ENCODE data around the gene PDE3A. TPM values are rescaled to one million over a fixed set of nuclear protein-coding genes. Genes with fewer than 3 reads are reported as not detected.

The PDE3A gene
- total RNA-seq, 1 donor from 2014 or later = 1.3 TPM

DNA sequence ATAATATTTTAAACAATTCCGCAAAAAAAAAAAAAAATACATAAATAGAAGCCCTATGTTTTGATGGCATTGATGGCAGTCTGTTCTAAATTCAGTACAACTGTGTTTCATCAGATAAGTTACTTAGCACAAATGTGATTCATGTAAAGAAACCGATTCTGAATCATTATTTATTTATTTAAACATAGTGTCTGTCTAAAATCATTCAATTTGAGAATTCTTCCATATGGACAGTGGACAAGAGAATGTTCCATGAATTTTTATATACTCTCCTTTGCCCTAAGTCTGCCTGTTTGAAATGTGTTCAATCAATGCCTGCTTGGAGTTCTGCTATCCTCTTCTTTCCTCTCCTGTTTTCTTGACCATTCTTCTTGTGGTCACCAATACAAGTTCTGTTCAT, 126.5 kb downstream of the PDE3A start:
- H3K4me1 Mint-ChIP-seq (ENCODE audit: low read depth, unreplicated experiment) = peaks cover 3% of the 10 kb centered on the region
- TF ChIP-seq CTCF (IDR thresholded peaks at IDR 0.05; ENCODE audit: partially characterized antibody, unreplicated experiment) = no peak
- H3K9me3 Mint-ChIP-seq (ENCODE audit: unreplicated experiment) = no peaks in the 10 kb centered on the region
- H3K4me3 Mint-ChIP-seq (ENCODE audit: unreplicated experiment) = no peak overlapping the region
- H3K36me3 Mint-ChIP-seq (ENCODE audit: unreplicated experiment) = no peaks in the 10 kb centered on the region
- DNase-seq = no peak
- H3K27ac Mint-ChIP-seq (ENCODE audit: unreplicated experiment) = no peak overlapping the region
- H3K27me3 Mint-ChIP-seq (ENCODE audit: unreplicated experiment) = no peaks in the 10 kb centered on the region

- H3K27me3 Mint-ChIP-seq (ENCODE audit: unreplicated experiment) = no peaks in the 10 kb centered on the region
- DNase-seq = no peak
- H3K4me1 Mint-ChIP-seq (ENCODE audit: low read depth, unreplicated experiment) = no peaks in the 10 kb centered on the region
- TF ChIP-seq CTCF (IDR thresholded peaks at IDR 0.05; ENCODE audit: partially characterized antibody, unreplicated experiment) = no peak
- no peak overlapping the region for H3K4me3 Mint-ChIP-seq (ENCODE audit: unreplicated experiment)
- no peaks in the 10 kb centered on the region for H3K36me3 Mint-ChIP-seq (ENCODE audit: unreplicated experiment)
- no peaks in the 10 kb centered on the region for H3K9me3 Mint-ChIP-seq (ENCODE audit: unreplicated experiment)
- H3K27ac Mint-ChIP-seq (ENCODE audit: unreplicated experiment) = no peak overlapping the region
Observed at GRCh38 chr12:20495997-20496396, 127.7 kb downstream of the PDE3A start.

- H3K27ac Mint-ChIP-seq (ENCODE audit: unreplicated experiment) = no peak overlapping the region
- no peaks in the 10 kb centered on the region for H3K4me1 Mint-ChIP-seq (ENCODE audit: low read depth, unreplicated experiment)
- no peak for DNase-seq
- H3K4me3 Mint-ChIP-seq (ENCODE audit: unreplicated experiment) = no peak overlapping the region
- no peaks in the 10 kb centered on the region for H3K27me3 Mint-ChIP-seq (ENCODE audit: unreplicated experiment)
- no peak for TF ChIP-seq CTCF (IDR thresholded peaks at IDR 0.05; ENCODE audit: partially characterized antibody, unreplicated experiment)
- no peaks in the 10 kb centered on the region for H3K9me3 Mint-ChIP-seq (ENCODE audit: unreplicated experiment)
- no peaks in the 10 kb centered on the region for H3K36me3 Mint-ChIP-seq (ENCODE audit: unreplicated experiment)
Observed at GRCh38 chr12:20497707-20498106, 129.4 kb downstream of the PDE3A start.

- Mint-ChIP-seq H3K36me3 (ENCODE audit: unreplicated experiment) (no peaks in the 10 kb centered on the region), H3K4me3 (ENCODE audit: unreplicated experiment) (no peak overlapping the region), H3K27ac (ENCODE audit: unreplicated experiment) (no peak overlapping the region), H3K9me3 (ENCODE audit: unreplicated experiment) (no peaks in the 10 kb centered on the region), H3K27me3 (ENCODE audit: unreplicated experiment) (no peaks in the 10 kb centered on the region), H3K4me1 (ENCODE audit: low read depth, unreplicated experiment) (no peaks in the 10 kb centered on the region)
- TF ChIP-seq CTCF (IDR thresholded peaks at IDR 0.05; ENCODE audit: partially characterized antibody, unreplicated experiment) = no peak
- no peak for DNase-seq
Observed at GRCh38 chr12:20501958-20502357, 133.6 kb downstream of the PDE3A start.

- Mint-ChIP-seq H3K9me3 (ENCODE audit: unreplicated experiment) (no peaks in the 10 kb centered on the region), H3K36me3 (ENCODE audit: unreplicated experiment) (no peaks in the 10 kb centered on the region), H3K4me1 (ENCODE audit: low read depth, unreplicated experiment) (no peaks in the 10 kb centered on the region), H3K27me3 (ENCODE audit: unreplicated experiment) (no peaks in the 10 kb centered on the region), H3K4me3 (ENCODE audit: unreplicated experiment) (no peak overlapping the region), H3K27ac (ENCODE audit: unreplicated experiment) (no peak overlapping the region)
- no peak for TF ChIP-seq CTCF (IDR thresholded peaks at IDR 0.05; ENCODE audit: partially characterized antibody, unreplicated experiment)
- no peak for DNase-seq
Observed at GRCh38 chr12:20503858-20504257, 135.5 kb downstream of the PDE3A start.

All from glutamatergic neuron (in vitro differentiated cells).